ENCODE results near the gene BOC.

GRCh38 chr3:113247068-113247467, 35.7 kb downstream of the BOC start:
- TF ChIP-seq CTCF (IDR thresholded peaks at IDR 0.05; ENCODE audit: poor library complexity) (no peak), EZH2phosphoT487 (IDR thresholded peaks at IDR 0.05; ENCODE audit: low read depth, severe bottlenecking, unreplicated experiment) (no peak), EZH2 (IDR thresholded peaks at IDR 0.05; ENCODE audit: borderline replicate concordance) (no peak)
